ENCODE data around the gene FGF8. TPM values are rescaled to one million over a fixed set of nuclear protein-coding genes. Genes with fewer than 3 reads are reported as not detected.

The FGF8 gene
- total and polyA plus RNA-seq, 4 donors, result 0.42 TPM; not detected in 3

GRCh38 chr10:101782811-101783735 lies 7.2 kb upstream of the FGF8 start, which contains the start of gene NPM3:
NPM3 (minus strand) TSS chr10:101783446; CDS start chr10:101783390, 56 bp downstream.
- TF ChIP-seq MAX (IDR thresholded peaks at IDR 0.05), result peak; percentile 64
- TF ChIP-seq YY1 (IDR thresholded peaks at IDR 0.05), result peak; percentile 97
- TF ChIP-seq RAD21 (IDR thresholded peaks at IDR 0.05), result no peak
- TF ChIP-seq HNF4A (conservative IDR thresholded peaks at IDR 0.05), result peak in 1 of 2 donors; percentile 12
- TF ChIP-seq REST (IDR thresholded peaks at IDR 0.05), result no peak
- TF ChIP-seq GABPA (IDR thresholded peaks at IDR 0.05 in 1 of 2, conservative IDR thresholded peaks at IDR 0.05 in 1 of 2), result peak in 1 of 2 donors; percentile 82
- H3K4me3 ChIP-seq (ENCODE audit: low read depth in 1 of 3, low read length in 3 of 3), result peak within 1 kb of the TSS; percentile 68 to 78 (median 77)
- H3K9me3 ChIP-seq (ENCODE audit: control insufficient read depth in 4 of 4, low read length in 3 of 4), result no peaks in the 10 kb centered on the region
- peaks cover 12 to 43% (median 29%) of the 10 kb centered on the region in 4 donors for H3K4me1 ChIP-seq (ENCODE audit: control insufficient read depth in 4 of 4, insufficient read depth in 4 of 4, low read length in 3 of 4)
- WGBS, result 3% methylated on average over 57 of the region's 57 CpGs
- H3K36me3 ChIP-seq (ENCODE audit: control insufficient read depth in 4 of 4, insufficient read depth in 3 of 4, low read depth in 1 of 4, low read length in 3 of 4), result peaks cover 0 to 30% (median 22%) of the 10 kb centered on the region in 4 donors
- peak within 1 kb of the TSS in 1 of 2 donors; percentile 33 for H3K9ac ChIP-seq (ENCODE audit: low read depth in 1 of 2, low read length in 2 of 2)
- peak; percentile 78 for DNase-seq (ENCODE audit: low spot score)
- H3K27ac ChIP-seq (ENCODE audit: low read depth in 1 of 2, low read length in 2 of 2), result peak within 1 kb of the TSS in 1 of 2 donors; percentile 15
- peaks cover 0 to 3% (median 0%) of the 10 kb centered on the region in 4 donors for H3K27me3 ChIP-seq (ENCODE audit: control insufficient read depth in 4 of 4, insufficient read depth in 4 of 4, low read length in 3 of 4)

- Histone ChIP-seq H3K9me3 (ENCODE audit: control insufficient read depth in 4 of 4, low read length in 3 of 4) (no peaks in the 10 kb centered on the region), H3K9ac (ENCODE audit: low read depth in 1 of 2, low read length in 2 of 2) (no peak overlapping the region), H3K36me3 (ENCODE audit: control insufficient read depth in 4 of 4, insufficient read depth in 3 of 4, low read depth in 1 of 4, low read length in 3 of 4) (peaks cover 0 to 24% (median 17%) of the 10 kb centered on the region in 4 donors), H3K4me3 (ENCODE audit: low read depth in 1 of 3, low read length in 3 of 3) (peak overlapping the region in 2 of 3 donors; percentile 77 to 78), H3K4me1 (ENCODE audit: control insufficient read depth in 4 of 4, insufficient read depth in 4 of 4, low read length in 3 of 4) (peaks cover 12 to 43% (median 29%) of the 10 kb centered on the region in 4 donors), H3K27me3 (ENCODE audit: control insufficient read depth in 4 of 4, insufficient read depth in 4 of 4, low read length in 3 of 4) (peaks cover 0 to 10% (median under 1%) of the 10 kb centered on the region in 4 donors), H3K27ac (ENCODE audit: low read depth in 1 of 2, low read length in 2 of 2) (no peak overlapping the region)
- WGBS, result 68% methylated on average over 17 of the region's 17 CpGs
- no peak for DNase-seq (ENCODE audit: low spot score)
- TF ChIP-seq HNF4A (conservative IDR thresholded peaks at IDR 0.05) (no peak), JUND (IDR thresholded peaks at IDR 0.05) (no peak), MAX (IDR thresholded peaks at IDR 0.05) (no peak), RXRA (IDR thresholded peaks at IDR 0.05) (no peak), GABPA (IDR thresholded peaks at IDR 0.05 in 1 of 2, conservative IDR thresholded peaks at IDR 0.05 in 1 of 2) (no peak), NR2F2 (IDR thresholded peaks at IDR 0.05) (no peak), TAF1 (conservative IDR thresholded peaks at IDR 0.05) (no peak), ZBTB33 (IDR thresholded peaks at IDR 0.05) (no peak), SP1 (IDR thresholded peaks at IDR 0.05) (no peak), HNF4G (IDR thresholded peaks at IDR 0.05) (no peak), YY1 (IDR thresholded peaks at IDR 0.05) (no peak)
These were observed 6.3 kb upstream of the FGF8 start for GRCh38 chr10:101781984-101782810.

All from liver (tissue), 9 donors.